AG09319 (cell line): ENCODE results near the gene TSEN34.
"Not testable (repeated sequence)": the region's sequence is repeated elsewhere in the genome, so short reads cannot be mapped to it uniquely, and the experiment has no call there.

Experiments
- DNase-seq: peaks from one replicate; pipeline ENCODE4 v3.0.0-alpha.2; 2010; ENCODE audit warnings: low read depth; ENCODE audit errors: extremely low read depth
- TF ChIP-seq, protein P1 (sequence below): IDR thresholded peaks from 2 replicates; pipeline ENCODE4 v1.5.1; 2011; ENCODE audit warnings: low read depth, mild to moderate bottlenecking, inconsistent platforms, low read length, moderate library complexity

Gene TSEN34

GRCh38 chr19:54180691-54181091, 10.4 kb upstream of the TSEN34 start:
- TF ChIP-seq, protein P1, sequence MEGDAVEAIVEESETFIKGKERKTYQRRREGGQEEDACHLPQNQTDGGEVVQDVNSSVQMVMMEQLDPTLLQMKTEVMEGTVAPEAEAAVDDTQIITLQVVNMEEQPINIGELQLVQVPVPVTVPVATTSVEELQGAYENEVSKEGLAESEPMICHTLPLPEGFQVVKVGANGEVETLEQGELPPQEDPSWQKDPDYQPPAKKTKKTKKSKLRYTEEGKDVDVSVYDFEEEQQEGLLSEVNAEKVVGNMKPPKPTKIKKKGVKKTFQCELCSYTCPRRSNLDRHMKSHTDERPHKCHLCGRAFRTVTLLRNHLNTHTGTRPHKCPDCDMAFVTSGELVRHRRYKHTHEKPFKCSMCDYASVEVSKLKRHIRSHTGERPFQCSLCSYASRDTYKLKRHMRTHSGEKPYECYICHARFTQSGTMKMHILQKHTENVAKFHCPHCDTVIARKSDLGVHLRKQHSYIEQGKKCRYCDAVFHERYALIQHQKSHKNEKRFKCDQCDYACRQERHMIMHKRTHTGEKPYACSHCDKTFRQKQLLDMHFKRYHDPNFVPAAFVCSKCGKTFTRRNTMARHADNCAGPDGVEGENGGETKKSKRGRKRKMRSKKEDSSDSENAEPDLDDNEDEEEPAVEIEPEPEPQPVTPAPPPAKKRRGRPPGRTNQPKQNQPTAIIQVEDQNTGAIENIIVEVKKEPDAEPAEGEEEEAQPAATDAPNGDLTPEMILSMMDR: no peak
- DNase-seq: no peak

DNA sequence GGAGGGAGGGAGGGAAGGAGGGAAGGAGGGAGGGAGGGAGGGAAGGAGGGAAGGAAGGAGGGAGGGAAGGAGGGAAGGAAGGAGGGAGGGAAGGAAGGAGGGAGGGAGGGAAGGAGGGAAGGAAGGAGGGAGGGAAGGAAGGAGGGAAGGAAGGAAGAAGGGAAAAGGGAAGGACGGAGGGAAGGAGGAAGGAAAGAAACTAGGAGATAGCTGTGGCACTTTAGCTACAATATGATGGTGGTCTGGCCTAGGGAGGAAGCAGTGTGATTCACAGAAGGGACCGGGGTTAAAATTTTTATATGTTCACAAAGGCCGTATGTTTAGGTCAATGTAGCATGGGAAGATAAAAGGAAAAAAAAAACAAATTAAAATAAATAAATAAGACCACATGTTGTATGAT, 9.2 kb upstream of the TSEN34 start:
- not testable (repeated sequence) for DNase-seq

GRCh38 chr19:54183431-54183830, 7.7 kb upstream of the TSEN34 start:
- DNase-seq: no peak
- TF ChIP-seq, protein P1: no peak

GRCh38 chr19:54186351-54186750, 4.8 kb upstream of the TSEN34 start:
- TF ChIP-seq, protein P1: no peak
- DNase-seq: no peak

DNA sequence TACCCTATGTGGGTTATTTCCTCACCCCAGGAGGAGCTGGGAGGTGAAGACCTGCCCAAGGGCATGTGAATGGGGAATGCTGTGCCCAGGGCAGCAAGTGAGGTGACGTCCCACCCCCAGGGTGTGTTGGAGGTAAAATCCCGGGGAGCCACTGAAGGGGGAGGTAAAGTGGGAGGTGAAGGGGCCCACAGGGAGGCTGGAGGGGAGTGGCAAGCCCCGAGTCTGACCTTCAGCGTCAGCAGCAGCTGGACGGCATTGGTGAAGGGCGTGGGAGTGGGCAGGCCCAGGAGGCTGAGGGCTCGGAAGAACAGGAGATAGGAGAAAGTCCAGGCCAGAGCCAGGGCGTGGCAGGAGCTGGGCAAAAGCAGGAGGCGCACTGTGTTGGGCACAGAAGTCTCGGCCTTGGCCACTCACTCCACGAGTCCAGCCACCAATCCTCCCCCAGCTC, 4.2 kb upstream of the TSEN34 start:
- no peak for DNase-seq
- TF ChIP-seq, protein P1: no peak

DNA sequence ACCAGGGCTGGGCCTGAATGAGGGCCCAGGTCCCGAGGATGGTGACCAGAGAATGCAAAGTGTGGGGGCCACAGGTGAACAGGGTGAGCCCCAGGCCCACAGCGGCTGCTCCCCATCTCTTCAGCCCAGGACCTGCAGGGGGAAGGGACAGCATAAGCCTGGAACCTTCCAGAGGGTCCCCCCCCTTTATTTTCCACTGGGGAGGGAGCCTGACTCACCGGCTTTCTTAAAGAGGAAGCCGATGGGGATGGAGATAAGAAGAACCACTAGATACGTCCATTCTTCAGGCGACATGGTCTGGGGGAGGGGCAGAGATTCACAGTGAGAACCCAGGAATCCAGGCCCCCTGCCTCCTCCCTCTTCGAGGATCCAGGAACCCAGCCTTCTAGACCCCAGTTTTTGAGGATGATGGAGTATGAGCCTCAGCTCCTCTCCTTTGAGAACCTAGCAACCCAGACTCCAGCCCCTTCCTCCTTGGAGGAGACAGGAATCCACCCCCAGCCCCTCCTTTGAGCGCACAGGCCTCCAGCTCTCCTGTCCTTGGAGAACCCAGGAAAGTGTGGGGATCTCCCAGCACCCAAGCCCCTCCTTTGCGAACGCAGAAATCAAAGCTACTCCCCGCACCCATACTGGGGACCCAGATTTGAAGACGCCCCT, 2.8 kb upstream of the TSEN34 start:
- TF ChIP-seq, protein P1: no peak
- DNase-seq: no peak

GRCh38 chr19:54189145-54189734, 1.9 kb upstream of the TSEN34 start, which contains the start of gene MBOAT7:
Gene MBOAT7 (minus strand): TSS chr19:54189580. CDS start chr19:54188508, 1,072 bp downstream.
- no peak for DNase-seq
- TF ChIP-seq, protein P1: no peak; the same call in none of the 2 replicates
